A673 (cell line): ENCODE data around the gene LVRN. TPM values are rescaled to one million over a fixed set of nuclear protein-coding genes. Genes with fewer than 3 reads are reported as not detected.
A peak's percentile ranks its signal among the peaks of the same experiment; 100 is the strongest.

Source experiments
- BruUV-seq: library from RNA; stranded (reverse); fragments of 400-500 nt; replicated peaks from 2 replicates; lab custom pipeline; 2021; lab: Mats Ljungman, UMichigan
- CTCF ChIA-PET: fragments of 300-600 bp; sonication (Branson Sonifier 250); formaldehyde crosslinking; loops from one replicate; lab custom pipeline; 2022; ENCODE audit warnings: antibody characterized with exemption; lab: Charles Lee
- POLR2A ChIA-PET: fragments of 300-600 bp; sonication (Branson Sonifier 250); formaldehyde crosslinking; loops from one replicate; lab custom pipeline; 2022; ENCODE audit warnings: antibody characterized with exemption; ENCODE audit not compliant: low non-redundant PET; lab: Charles Lee
- DNase-seq: peaks from one replicate; pipeline ENCODE4 v3.0.0-alpha.2; 2015; ENCODE audit warnings: low spot score
- H3K27ac ChIP-seq: fragments of 200-600 bp; sonication (generic); 2 replicates; pipeline ENCODE4 v1.5.1; 2016; ENCODE audit warnings: mixed run types, low read depth, mild to moderate bottlenecking, mixed read lengths, antibody characterized with exemption, low read length; ENCODE audit not compliant: poor library complexity, severe bottlenecking
- H3K27me3 ChIP-seq: fragments of 200-600 bp; sonication (generic); replicated peaks from 2 replicates; pipeline ENCODE4 v1.6.1; 2017; ENCODE audit warnings: mixed run types, low read depth, mild to moderate bottlenecking, mixed read lengths, antibody characterized with exemption, low read length; ENCODE audit not compliant: insufficient read depth, poor library complexity
- H3K36me3 ChIP-seq: fragments of 200-600 bp; sonication (generic); 2 replicates; pipeline ENCODE4 v1.6.1; 2016; ENCODE audit warnings: mixed run types, mild to moderate bottlenecking, mixed read lengths, antibody characterized with exemption, low read length; ENCODE audit not compliant: insufficient read depth, poor library complexity, severe bottlenecking
- H3K4me1 ChIP-seq: fragments of 200-600 bp; sonication (generic); 2 replicates; pipeline ENCODE4 v1.6.1; 2017; ENCODE audit warnings: mixed run types, mild to moderate bottlenecking, mixed read lengths, antibody characterized with exemption, low read length; ENCODE audit not compliant: insufficient read depth, poor library complexity, severe bottlenecking
- H3K4me3 ChIP-seq: fragments of 200-600 bp; sonication (generic); 2 replicates; pipeline ENCODE4 v1.5.1; 2016; ENCODE audit warnings: low read depth, mixed run types, mild to moderate bottlenecking, mixed read lengths, low read length; ENCODE audit not compliant: poor library complexity, severe bottlenecking
- H3K9me3 ChIP-seq: fragments of 200-600 bp; sonication (generic); 2 replicates; pipeline ENCODE4 v1.6.1; 2016; ENCODE audit warnings: mixed run types, low read depth, mild to moderate bottlenecking, mixed read lengths, antibody characterized with exemption, low read length; ENCODE audit not compliant: poor library complexity, severe bottlenecking
- CTCF ChIP-seq: fragments of 300-800, 200-600 bp; sonication (generic); conservative IDR thresholded peaks from 2 replicates; pipeline ENCODE4 v1.5.1; 2017; ENCODE audit warnings: low read depth, mild to moderate bottlenecking, antibody characterized with exemption, low read length, moderate library complexity, mixed read lengths
- EZH2 ChIP-seq: fragments of 200-600 bp; sonication (generic); IDR thresholded peaks from 2 replicates; pipeline ENCODE4 v1.6.1; 2017; ENCODE audit warnings: borderline replicate concordance, low read depth, mild to moderate bottlenecking, mixed read lengths, antibody characterized with exemption, low read length; ENCODE audit not compliant: poor library complexity, severe bottlenecking
- intact Hi-C: fragments of 100-400 bp; cut with micrococcal nuclease; formaldehyde crosslinking; loops from one replicate; pipeline ENCODE4 v1.10.0; 2022; ENCODE audit not compliant: unreplicated experiment
- total RNA-seq: library from RNA; stranded (reverse); gene quantifications from 2 replicates; pipeline ENCODE4 v1.2.3, GENCODE V29; 2021

Gene LVRN
- total RNA-seq, 1 experiment from 2014 or later, result not detected

GRCh38 chr5:116062352-116062751 lies 100.1 kb downstream of the LVRN start:
- H3K4me1 ChIP-seq, result peaks cover 7% of the 10 kb centered on the region
- no peak overlapping the region for H3K27ac ChIP-seq
- no peak for DNase-seq
- H3K36me3 ChIP-seq, result no peaks in the 10 kb centered on the region
- intact Hi-C loops, result no loop called here
- no peak overlapping the region for H3K4me3 ChIP-seq
- ChIA-PET CTCF (no interaction called here), POLR2A (no interaction called here)
- TF ChIP-seq CTCF (peak; percentile 33; the same call in 1 of the 2 replicates), EZH2 (no peak)
- BruUV-seq, result no TSS peak
- peaks cover 7% of the 10 kb centered on the region for H3K27me3 ChIP-seq
- H3K9me3 ChIP-seq, result no peaks in the 10 kb centered on the region

- no peak overlapping the region for H3K27ac ChIP-seq
- no TSS peak for BruUV-seq
- no peaks in the 10 kb centered on the region for H3K27me3 ChIP-seq
- no peaks in the 10 kb centered on the region for H3K9me3 ChIP-seq
- DNase-seq, result peak; percentile 58
- intact Hi-C loops, result no loop called here
- no peak overlapping the region for H3K4me3 ChIP-seq
- TF ChIP-seq CTCF (no peak), EZH2 (no peak)
- no peaks in the 10 kb centered on the region for H3K36me3 ChIP-seq
- ChIA-PET CTCF (no interaction called here), POLR2A (no interaction called here)
- peaks cover 7% of the 10 kb centered on the region for H3K4me1 ChIP-seq
Observed at GRCh38 chr5:116063950-116064349, 101.7 kb downstream of the LVRN start.

- ChIA-PET CTCF (interaction anchor here (1.3 kb wide), 1 partner anchor 180 kb away, joined by 4 read pairs; no protein-coding TSS in a partner anchor), POLR2A (no interaction called here)
- BruUV-seq, result no TSS peak
- H3K36me3 ChIP-seq, result no peaks in the 10 kb centered on the region
- H3K9me3 ChIP-seq, result no peaks in the 10 kb centered on the region
- no peak overlapping the region for H3K27ac ChIP-seq
- no peak overlapping the region for H3K4me3 ChIP-seq
- peaks cover 5% of the 10 kb centered on the region for H3K27me3 ChIP-seq
- peak; percentile 55 for DNase-seq
- H3K4me1 ChIP-seq, result no peaks in the 10 kb centered on the region
- intact Hi-C loops, result loop anchor here (2.0 to 5.0 kb wide), 3 partner anchors 181 to 433 kb away; no protein-coding TSS in a partner anchor
- TF ChIP-seq EZH2 (no peak), CTCF (peak; percentile 84)
Observed at GRCh38 chr5:116068028-116068632, 105.9 kb downstream of the LVRN start.
